ENCODE measurements around the gene FBXO9.

Gene FBXO9

GRCh38 chr6:53139841-53140413 is 74.7 kb downstream of the FBXO9 start:
- no peak for DNase-seq

- DNase-seq = no peak
These were observed 77.6 kb downstream of the FBXO9 start for GRCh38 chr6:53142810-53143209.

GRCh38 chr6:53143710-53144109 is 78.5 kb downstream of the FBXO9 start:
- DNase-seq = no peak

- no peak for DNase-seq
These were observed 79.6 kb downstream of the FBXO9 start for GRCh38 chr6:53144802-53145201.

DNA sequence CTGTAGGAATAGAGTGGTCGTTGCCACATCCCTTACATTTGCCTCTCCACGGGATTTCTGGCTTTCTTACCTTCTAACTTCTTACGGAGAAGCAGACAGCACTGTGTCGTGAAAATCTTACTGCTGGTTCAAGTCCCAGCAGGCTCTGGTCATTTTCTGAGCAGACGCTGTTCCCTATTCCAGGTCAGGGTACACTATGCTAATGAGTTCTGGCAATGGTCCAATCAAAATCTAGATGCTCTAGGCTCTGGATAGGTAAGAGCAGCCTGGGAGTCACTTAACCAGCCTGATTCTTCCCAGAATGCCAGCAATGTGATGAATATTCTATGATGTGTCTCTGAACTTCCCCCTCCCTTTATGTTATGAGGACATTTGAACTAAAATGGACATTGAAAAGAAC is 83.5 kb downstream of the FBXO9 start, which contains the start of gene GCM1:
GCM1 (minus strand) TSS at position 158 of the 400 bp plus-strand sequence. CDS start 3,209 bp downstream, outside the sequence.
- no peak for DNase-seq
